NCI-H2081 (cell line): Measurements from ENCODE around the gene UGT1A3.
"Not testable (repeated sequence)": the region's sequence is repeated elsewhere in the genome, so short reads cannot be mapped to it uniquely, and the experiment has no call there.

Source experiments
- DNase-seq, 2 experiments: peaks; one replicate each; lab custom pipeline; 2025; lab: John Stamatoyannopoulos, UW

UGT1A3 gene

DNA sequence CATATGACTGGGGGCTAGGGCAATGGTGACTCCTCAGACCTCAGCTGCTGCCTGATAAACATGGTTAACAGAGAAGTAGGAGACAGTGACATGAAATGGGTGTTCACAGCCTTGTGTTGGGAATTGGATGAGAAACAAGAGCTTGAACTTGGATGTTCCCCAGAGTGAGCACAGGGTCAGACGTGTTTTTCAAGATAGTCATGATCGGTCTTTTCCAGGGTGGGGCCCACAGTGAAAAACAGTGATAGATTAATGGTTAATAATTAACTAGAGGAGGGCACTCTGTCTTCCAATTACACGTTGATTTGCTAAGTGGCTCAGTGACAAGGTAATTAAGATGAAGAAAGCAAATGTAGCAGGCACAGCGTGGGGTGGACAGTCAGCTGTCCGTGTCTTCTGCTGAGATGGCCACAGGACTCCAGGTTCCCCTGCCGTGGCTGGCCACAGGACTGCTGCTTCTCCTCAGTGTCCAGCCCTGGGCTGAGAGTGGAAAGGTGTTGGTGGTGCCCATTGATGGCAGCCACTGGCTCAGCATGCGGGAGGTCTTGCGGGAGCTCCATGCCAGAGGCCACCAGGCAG, at the start of gene UGT1A3:
Gene UGT1A3 (plus strand): TSS at position 320 of the 579 bp plus-strand sequence. CDS start 85 bp downstream, at position 405.
- DNase-seq = no peak

DNA sequence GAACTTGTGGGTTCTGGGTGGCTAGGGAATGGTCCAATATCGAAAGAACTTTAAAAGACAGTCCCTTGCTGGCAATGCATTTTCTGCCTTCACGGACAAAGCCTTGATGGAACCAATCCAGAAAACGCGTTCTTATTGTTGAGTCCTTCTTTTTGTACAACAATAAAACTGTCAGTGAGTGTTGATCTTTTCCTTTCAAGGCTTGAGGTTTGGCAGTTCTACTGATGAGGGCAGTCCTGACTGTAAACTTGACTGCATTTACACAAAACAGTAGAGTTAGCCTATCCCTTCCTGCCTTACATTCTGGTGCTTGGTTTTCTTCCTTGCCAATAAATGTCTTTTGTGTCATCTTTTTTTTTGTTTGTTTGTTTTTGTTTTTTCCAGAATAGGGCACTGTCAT, 49.6 kb upstream of the UGT1A3 start:
- DNase-seq = no peak

DNA sequence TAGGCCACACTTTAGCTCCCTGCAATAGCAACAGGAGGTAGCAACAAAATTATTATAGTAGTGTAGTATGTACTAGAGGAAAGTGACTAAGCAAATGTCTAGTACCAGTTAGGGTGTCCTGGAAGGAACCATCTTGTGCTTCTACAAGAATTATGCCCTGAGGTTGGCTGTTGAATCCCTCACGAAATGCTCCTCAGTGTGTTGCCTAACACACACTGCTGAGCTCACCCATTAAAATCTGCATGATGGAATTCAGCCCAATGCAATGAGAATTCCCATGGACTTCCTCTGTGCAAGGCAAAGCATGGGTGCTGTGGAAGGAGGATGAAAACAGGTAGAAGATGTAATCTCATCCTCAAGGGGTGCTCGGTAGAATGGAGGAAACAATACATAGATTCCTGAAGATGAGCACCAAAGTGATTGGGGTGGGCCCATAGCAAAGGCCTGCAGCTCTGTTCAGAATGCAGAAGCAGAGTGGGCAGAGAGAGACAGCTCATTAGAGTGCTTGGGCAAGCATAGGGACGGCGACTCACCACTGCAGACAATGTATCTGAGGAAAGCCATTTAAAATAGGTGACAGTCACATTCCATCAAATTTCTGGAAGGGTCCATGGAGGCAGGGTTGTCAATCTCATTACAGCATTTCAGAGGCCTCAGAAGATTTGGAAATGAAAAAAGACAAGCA, 48.3 kb upstream of the UGT1A3 start:
- no peak for DNase-seq

DNA sequence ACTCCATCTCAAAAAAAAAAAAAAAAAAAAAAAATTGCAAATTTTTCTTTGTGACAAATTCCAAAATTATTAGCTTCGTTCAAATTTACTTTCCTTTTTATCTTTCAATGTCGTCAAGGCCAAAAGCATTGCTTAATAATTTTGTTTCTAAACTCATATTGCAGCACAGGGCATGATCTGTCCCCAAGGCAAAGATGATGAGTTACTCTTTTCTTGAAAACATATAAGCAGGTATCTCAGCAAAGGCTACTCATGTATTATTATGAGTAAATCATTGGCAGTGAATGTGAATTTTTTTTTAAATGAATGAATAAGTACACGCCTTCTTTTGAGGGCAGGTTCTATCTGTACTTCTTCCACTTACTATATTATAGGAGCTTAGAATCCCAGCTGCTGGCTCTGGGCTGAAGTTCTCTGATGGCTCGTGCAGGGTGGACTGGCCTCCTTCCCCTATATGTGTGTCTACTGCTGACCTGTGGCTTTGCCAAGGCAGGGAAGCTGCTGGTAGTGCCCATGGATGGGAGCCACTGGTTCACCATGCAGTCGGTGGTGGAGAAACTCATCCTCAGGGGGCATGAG, 47.2 kb upstream of the UGT1A3 start, which contains the start of gene UGT1A7:
Gene UGT1A7 (plus strand): TSS at position 381 of the 579 bp plus-strand sequence. CDS start 37 bp downstream, at position 418.
- no peak for DNase-seq

DNA sequence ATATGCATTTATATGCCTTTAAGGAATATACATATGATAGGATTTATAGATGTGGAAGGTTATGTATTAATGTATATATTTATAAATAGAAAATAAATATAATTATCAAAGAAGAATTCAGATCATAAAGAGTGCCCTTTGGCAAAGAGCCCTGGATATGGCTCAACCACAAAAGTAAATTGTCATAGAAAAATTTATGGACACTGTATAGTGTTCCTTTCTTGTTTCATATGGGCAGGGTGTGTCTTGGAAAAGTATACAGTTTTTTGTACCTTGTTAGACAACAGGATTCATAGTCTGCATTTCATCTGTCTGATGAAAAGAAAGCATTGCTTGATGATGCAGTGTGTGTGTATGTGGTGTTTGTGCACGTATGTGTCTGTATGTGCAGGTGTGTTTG, 44.2 kb upstream of the UGT1A3 start:
- DNase-seq = no peak

DNA sequence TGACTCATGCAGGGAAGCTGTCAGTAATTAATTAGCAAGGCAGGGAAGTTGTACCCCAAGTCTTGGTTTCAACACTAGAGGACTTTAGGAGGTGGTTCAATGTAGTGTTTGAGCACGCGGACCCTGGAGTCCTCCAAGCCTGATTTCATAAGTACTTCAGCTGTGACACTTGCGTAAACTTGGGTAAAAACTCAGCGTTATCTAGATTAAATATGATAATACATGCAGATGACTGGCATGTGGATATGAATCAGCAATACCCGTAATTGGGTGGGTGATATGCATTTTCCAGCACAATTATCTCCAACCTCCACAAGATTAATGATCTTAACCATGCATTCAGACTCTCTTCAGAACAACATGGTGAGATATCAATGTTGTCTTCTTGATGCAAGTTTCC, 41.9 kb upstream of the UGT1A3 start:
- DNase-seq = no peak

DNA sequence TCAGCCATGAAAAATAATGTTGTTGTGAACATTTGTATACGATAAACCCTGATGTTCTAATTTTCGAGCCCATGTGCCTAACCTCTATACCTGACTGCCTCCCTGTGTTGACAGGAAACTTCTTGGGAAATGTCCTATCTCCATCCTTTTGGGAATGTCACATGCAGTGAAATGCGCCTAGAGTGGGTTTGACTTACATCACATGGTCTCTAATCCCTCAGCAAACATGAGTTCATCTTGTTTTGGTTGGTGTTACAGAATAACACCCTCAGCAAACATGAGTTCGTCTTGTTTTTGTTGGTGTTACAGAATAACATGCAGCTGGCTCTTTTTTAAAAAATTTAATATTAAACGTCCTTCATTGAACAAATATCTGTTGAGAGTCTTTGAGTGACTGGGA, 40.5 kb upstream of the UGT1A3 start:
- no peak for DNase-seq

DNA sequence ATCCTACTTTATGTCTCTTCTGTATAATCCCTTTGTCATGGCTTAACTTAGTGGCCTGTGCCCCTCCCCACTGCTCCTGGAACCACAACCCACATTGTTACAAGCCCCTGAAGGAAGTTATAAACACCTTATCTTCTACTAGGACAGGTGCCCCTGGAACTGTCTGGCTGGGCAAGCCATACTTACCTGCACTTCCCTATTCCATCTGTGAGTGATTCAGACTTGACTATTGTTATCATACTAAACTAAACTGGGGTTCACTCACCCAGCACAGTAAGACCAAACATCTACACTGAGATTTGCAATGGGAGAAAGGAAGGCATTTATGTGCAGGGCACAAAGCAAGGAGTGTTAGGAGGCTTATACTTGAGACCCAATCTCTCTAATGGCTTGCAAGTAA, 39.8 kb upstream of the UGT1A3 start:
- DNase-seq = no peak

DNA sequence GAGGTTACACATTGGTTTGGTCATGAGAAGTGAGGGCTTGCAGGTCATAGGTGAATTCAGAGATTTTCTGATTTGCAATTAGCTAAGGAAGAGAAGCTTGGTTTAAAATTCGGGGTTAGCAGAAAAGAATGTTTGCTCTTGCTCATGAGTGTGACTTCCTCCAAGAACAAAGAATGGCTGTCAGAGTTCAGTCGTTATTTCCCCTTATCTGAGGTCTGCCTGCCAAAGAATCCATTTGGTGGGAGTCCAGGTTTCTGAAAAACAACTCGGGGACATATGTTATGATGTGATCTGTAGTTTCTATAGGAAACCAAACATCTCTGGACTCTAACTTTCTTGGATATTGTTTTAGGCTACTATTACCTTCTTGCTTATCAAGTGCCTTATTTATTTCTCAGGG, 39.3 kb upstream of the UGT1A3 start:
- no peak for DNase-seq

DNA sequence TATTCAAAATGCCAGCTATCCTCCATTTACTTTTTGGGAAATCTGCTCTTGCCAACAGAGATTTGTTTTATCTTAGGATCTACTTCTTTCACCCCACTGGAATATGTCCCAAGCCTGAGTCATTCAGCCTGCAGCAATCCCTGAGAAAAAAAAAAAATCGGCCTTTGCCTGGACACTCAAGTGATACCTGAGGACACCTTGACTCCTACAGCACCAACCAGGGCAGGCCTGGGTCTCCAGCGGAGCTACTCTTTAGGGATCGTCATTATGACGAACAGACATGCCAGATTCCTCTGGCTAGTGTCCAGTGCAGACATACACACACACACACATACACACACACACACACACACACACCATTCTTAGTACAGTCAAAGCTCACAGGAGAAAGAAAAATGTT, 38.4 kb upstream of the UGT1A3 start:
- DNase-seq = no peak

DNA sequence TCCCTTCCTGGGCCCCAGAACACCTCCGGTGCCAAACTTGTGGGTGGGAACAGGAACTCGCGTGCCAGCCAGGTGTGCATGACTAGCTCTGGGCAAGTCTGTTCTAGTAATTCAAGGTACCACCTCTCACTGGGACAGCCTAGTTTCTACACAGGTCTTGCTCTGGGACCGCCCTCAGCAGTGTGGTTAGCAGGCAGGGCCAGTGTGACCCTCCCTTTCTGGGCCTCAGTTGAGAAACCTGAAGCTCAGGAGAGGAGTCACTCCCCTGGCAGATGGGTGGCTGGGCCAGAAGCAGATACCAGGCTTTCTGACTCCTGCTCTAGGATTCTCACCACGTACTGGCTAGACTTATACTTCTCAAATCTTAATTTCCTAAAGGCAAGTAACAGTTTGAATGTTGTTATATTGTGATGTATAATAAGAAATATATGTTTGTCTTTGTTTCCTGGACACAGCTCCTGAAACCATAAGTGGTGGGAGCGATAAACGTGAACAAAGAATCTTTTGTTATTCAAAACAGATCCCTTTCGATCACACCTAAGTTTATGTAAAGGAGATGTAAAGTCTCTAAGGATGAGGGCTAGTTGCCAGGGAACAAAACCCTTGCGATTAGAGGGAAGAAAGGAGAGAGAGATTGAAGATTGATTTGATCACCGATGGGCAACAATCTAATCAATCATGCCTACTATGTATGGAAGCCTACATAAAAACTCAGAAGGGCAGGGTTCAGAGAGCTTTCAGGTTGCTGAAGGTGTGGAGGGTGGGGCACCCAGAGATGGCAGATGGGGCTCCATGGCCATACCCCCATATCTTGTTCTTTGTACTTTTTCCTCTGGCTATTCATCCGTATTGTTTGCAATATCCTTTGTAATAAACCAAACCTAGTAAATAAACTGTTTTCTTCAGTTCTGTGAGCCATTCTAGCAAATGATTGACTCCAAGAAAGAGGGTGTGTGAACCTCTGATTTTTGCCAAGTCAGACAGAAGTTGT, 37.1 kb upstream of the UGT1A3 start:
- DNase-seq = no peak

DNA sequence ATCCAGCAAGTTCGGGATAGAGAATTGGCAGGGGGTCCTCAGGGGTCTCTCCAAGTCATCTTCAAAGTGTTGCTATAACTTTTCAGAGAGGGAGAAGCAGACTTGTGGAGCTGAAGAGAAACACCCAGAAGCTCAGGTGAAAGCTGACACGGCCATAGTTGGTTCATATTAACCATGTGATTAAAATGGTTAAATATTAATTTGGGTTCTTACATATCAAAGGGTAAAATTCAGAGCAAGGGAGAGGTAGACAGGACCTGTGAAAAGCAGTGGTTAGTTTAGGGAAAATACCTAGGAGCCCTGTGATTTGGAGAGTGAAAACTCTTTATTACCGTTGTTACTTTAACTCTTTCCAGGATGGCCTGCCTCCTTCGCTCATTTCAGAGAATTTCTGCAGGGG, 36.2 kb upstream of the UGT1A3 start, which contains the start of gene UGT1A6:
Gene UGT1A6 (plus strand): TSS at position 243 of the 400 bp plus-strand sequence. CDS start 115 bp downstream, at position 358.
- DNase-seq = no peak

DNA sequence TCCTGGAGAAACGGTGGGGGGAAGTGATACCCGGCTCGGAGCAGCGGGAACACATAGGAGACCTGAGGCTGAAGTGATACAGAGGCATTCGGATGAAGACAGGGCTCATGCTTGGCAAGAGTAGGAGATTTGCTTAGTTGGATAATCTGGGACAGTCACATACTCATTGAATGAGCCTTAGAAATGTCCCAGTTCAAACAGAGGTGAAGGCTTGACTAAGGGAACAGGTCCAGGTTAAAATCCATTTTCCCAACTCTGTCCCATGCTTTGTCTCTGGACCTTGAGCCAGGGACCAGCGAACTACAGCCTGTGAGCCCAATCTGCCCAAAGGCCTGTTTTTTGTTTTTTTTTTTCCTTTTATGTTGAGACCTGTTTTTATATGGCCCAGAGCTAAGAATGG, 34.9 kb upstream of the UGT1A3 start:
- no peak for DNase-seq

DNA sequence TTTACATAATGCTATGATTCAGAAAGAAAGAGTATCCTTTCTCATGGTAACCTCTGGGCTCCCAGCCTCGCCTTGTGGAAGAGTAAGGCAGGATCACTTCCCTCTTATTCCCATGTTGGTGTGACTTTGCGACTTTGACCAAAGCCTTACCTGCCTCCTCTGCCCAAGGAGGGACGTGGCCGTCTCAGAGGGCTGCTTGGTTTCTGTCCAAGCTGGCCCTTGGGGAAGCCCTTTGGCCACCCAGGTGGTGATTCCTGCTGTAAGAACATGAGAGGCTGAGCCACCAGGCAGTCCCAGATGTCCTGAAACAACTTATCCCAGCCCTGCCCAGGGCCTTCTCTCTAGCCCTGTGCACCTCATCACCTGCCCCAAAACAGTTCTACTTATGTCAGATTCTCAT, 30.1 kb upstream of the UGT1A3 start:
- DNase-seq = no peak

DNA sequence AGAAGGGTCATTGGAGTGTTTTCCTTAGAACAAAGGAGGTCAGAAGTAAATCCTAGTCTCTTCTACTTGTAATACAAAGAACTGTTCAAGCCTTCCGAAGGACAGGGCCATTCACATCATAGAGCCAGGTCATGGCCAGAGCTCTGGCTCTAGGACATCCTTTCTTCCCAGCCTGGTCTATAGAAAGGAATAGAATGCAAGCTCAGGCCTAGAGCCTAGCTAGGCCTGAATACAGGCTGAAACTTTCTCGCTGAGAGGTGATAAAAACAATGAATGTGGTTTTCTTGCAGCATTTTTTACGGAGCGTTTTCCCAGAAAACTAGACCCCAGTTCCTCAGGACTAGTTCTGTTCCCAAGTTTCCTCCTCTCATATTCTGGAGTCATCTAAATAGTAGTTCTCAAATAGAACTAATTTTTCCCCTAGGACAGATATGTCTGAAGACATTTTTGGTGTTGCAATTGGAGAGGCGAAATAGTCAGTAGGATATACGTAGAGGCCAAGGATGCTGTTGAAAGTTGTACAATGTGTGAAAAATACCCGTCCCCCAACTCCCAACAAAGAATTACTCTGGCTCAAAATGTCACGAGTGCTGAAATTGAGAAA, 29.3 kb upstream of the UGT1A3 start:
- no peak for DNase-seq

DNA sequence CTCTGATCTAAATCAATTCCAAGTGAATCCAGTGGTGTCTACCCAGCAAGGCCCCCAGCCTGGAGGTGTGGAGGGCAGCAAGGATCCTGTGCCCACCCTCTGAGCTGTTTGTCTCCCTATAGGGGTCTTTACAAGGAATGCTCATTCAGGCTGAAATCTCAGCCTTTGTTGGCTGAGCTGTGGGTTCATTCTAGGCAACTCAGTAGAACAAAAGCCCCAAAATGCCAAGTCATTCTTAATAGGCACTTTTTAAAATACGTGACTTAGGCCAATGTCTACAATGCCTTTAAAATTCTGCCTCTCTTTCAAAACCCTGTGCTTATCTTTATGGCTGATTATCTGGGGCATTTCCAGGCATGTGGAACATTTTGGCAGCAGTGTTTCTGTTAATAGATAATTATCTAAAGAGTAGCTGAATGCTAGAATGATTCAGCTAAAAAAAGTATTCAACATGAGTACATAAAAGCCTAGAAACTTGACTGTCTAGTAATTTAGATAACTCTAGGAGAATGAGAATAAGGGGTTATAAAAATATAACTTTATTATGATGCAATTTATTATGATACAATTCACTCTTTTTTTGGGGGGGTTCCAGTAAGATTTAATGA, 28.7 kb upstream of the UGT1A3 start:
- DNase-seq = peak in 1 of 2 experiments; percentile 52

DNA sequence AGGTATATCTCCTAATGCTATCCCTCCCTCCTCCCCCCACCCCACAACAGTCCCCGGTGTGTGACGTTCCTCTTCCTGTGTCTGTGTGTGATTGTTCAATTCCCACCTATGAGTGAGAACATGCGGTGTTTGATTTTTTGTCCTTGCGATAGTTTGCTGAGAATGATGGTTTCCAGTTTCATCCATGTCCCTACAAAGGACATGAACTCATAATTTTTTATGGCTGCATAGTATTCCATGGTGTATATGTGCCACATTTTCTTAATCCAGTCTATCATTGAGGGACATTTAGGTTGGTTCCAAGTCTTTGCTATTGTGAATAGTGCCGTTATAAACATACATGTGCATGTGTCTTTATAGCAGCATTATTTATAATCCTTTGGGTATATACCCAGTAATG, 28.0 kb upstream of the UGT1A3 start:
- not testable (repeated sequence) for DNase-seq

DNA sequence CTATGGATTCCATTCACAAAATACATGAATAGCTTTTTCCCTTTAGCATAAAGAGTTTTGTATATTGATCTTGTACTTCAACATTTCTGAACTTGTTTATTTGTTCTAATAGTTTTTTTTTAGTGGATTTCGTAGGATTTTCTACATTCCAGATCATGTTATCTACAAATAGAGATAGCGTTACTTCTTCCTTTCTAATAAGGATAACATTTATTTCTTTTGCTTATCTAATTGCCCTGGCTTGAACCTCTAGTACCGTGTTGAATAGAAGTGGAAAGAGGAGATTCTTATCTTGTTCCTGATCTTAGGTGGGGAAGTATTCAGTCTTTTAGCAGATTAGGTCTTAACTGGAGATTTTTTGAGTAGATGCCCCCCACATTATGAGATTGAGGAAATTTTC, 26.6 kb upstream of the UGT1A3 start:
- DNase-seq = no peak

DNA sequence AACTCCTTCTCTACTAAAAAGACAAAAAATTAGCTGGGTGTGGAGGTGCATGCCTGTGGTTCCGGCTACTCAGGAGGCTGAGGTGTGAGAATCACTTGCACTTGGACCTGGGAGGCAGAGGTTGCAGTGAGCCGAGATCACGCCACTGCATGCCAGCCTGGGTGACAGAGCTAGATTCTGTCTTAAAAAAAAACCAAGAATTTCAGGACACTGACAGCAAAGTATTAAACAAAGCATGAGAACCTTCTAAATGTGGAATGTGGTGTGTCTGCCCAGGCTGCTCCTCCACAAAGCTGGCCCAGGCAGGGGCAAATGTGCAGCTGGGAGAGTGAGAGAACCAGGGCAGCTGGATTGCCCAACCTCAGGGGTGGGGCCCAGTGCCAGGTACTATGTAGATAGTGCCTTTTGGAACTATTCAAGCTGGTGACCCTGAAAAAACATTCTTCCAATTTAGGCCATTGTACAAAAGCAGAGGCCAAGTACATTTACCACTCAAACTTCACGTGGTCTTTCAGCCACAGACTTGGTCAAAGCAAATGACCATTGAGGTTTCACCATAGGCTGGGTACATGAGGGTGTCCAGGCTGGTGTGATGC, 22.8 kb upstream of the UGT1A3 start:
- no peak for DNase-seq

DNA sequence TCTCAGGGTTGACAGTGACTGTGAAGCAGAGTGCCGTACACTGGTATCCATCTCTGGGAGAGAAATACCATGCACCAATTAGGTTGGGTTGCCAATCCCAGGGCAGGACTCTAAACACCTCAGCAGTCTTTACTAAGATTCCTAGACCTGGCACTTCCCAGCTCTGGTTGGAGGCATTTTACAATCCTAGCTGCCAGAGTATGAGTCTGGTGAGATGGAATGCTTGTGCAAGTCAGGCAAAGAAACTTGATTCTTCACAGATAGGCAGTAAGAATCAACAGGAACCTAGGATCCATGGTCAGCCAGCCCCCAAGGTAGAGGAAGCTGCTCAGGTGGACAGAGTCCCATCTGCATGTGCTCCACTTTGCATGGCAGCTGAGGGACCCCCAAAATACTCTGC, 22.1 kb upstream of the UGT1A3 start:
- DNase-seq = no peak
